Activated CD4-positive, alpha-beta T cell treated with anti-CD3 and anti-CD28 coated beads, Interleukin-2, amount 50 U/mL, for 16 hours (primary cell): ENCODE measurements around the gene PSMD10.

Experiments used
- DNase-seq: peaks from one replicate; pipeline ENCODE4 v3.0.0-alpha.2; 2020

The PSMD10 gene

GRCh38 chrX:108091264-108091877, at the start of gene PSMD10, which contains the start of gene ATG4A:
Gene PSMD10 (minus strand): TSS chrX:108091542. CDS start chrX:108091520, 22 bp downstream.
Gene ATG4A (plus strand): TSS chrX:108091778. CDS start chrX:108091827, 49 bp downstream.
- DNase-seq: peak; percentile 93

DNA sequence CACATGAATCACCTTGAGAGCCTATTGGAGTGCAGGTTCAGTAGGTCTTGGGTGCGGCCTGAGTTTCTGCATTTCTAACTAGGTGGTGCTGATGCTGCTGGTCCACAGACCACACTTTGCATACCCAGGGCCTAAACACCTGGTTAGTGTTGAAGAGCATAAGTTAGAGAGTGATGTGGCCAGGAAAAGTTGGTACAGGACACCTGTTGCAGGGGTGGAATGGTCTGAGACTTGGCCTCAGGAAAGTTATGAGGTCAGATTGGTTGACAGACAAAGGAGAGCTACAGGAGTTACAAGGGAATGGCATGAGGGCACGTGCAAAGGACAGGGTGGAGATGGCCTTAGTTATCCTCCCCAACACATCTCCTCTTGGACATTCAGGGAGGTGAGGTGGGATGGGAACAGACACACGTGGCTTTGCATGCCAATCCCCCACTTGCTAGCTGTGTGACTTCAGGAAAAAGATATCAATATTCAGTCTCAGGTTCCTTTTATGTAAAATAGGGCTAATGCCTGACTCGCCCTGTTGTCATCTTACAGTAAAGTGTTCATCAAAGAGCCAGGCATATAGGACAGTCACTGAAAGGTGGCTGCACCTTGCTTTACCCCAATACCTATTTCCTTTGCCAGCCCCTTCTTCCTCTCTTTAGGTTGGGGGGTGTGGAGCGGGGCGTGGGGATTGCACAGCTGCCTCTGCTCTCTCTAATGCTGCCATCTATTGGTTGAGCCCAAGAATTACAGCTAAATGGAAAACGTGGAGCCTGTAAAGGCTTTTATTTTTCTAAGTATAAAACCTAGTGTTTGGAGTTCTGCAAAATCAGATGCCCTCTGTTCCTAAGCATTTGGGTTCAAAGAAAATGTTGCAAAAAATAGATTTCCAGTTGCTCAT, 47.7 kb upstream of the PSMD10 start:
- DNase-seq: peak; percentile 16

GRCh38 chrX:108134724-108135123, 43.4 kb upstream of the PSMD10 start:
- no peak for DNase-seq

- no peak for DNase-seq
Measured at GRCh38 chrX:108132876-108133275, 41.5 kb upstream of the PSMD10 start.

GRCh38 chrX:108132034-108132433, 40.7 kb upstream of the PSMD10 start:
- DNase-seq: no peak

DNA sequence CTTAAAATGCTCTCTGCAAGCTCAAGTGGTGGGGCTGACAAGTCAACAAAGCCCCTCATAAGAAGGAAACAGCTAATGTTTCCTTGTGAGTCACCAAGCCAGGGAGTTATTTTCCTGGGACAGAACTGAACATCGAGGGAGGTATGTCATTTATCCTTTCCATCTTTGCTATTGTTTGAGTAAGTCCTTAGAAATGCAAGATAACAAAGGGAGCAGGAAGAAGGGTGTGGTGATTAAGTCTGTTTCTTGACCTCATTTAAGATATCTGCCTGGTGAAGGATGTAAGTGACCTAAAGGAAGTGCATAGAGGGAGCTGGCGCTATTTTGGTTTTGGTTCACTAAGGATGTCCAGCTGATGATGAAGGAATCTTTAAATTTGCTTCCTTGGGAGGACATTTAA, 40.1 kb upstream of the PSMD10 start:
- DNase-seq: no peak

GRCh38 chrX:108130889-108131288, 39.5 kb upstream of the PSMD10 start:
- DNase-seq: no peak

DNA sequence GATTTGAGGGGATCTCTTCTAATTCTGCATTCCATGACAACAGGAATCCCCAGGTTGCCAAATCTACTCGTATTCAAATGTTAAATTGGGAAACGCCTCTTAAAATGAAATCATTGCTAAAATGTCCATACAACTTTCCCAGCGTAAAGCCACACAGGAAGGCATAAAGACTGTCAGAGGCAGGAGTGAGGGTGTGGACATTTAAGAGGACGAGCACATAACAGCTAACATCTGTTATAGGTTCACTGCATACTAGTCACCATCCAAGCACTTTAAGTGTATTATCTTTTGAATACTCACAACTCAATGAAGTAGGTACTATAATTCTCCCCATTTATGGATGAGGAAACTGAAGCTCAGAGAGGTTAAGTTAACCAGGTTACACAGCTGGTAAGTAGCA, 35.8 kb upstream of the PSMD10 start:
- DNase-seq: no peak

DNA sequence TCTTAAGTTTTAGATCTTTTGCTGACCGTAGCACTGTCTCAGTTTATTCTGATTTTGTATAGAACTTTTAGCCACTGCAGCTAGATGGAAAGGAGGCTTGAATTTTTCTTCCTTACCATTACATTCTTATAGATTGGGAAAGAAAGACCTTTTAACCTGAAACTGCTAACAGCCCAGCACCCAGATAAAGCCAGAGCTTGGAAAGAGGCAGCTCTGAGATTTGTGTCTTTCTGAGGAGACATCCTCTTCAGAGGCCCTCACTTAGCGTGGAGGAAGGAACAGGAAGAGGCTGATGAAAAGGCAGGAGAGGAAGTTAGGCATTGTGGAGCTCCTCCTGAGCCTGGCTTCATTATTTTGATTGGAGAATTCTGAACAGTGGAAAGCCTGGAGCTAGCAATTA, 35.3 kb upstream of the PSMD10 start:
- no peak for DNase-seq

GRCh38 chrX:108123591-108124366, 32.4 kb upstream of the PSMD10 start:
- no peak for DNase-seq

- no peak for DNase-seq
Measured at GRCh38 chrX:108122748-108123147, 31.4 kb upstream of the PSMD10 start.

GRCh38 chrX:108121291-108121690, 29.9 kb upstream of the PSMD10 start:
- DNase-seq: no peak

GRCh38 chrX:108117988-108118387, 26.6 kb upstream of the PSMD10 start:
- DNase-seq: no peak

DNA sequence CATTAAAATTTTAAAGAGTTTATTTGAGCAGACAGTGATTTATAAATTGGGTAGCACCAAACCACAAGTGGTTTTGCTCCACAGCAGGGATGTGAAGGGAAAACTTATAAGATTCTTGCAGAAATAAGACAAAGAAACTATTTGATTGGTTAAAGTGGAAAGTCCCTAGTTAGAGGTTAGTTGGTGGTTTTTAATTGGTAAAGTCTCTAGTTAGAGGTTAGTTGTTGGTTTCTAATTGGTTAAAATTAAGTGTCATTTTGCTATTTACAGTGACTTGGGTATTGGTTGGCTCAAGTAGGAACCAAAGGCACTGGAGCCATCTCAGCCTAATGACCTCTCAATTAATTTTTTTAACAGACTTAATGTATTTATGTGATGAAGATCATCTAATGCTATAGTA, 23.2 kb upstream of the PSMD10 start:
- DNase-seq: no peak

DNA sequence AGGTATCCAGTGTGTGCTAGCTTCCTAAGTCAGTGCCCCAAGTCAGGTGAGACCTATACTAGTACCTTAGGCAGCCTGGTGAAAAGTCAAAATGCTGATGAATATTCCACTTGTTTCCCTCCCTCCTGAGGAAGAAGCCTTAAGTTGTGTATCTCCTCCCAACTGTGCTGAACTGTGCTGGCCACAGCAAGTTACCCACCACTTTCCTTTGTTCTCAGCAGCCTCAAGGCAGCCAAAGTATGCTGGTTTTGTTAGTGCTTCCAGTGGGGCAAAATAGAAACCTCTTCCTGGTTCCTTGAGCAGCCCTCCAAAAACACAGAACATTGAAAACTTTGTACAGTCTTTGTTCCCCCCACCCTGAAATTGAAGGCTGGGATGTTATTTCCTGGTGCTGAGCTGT, 14.1 kb upstream of the PSMD10 start:
- DNase-seq: no peak

DNA sequence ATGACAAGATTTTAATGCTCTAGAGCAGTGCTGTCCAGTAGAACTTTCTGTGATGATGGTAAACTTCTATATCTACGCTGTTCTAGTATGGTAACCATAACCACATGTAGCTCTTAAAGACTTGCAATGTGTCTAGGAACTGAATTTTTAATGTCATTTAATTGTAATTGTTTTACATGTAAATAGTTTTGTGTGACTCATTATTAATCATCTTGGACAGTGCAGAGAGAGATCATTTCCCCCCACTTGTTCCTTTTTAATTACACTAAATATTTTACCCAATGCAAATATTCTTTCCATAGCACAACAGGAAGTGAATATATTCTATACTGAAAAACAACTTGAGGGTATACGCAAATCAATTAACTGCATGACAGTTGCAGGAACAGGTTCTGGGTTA, 6.0 kb upstream of the PSMD10 start:
- DNase-seq: no peak

- DNase-seq: no peak
Measured at GRCh38 chrX:108091878-108092291, 543 bp upstream of the PSMD10 start.

DNA sequence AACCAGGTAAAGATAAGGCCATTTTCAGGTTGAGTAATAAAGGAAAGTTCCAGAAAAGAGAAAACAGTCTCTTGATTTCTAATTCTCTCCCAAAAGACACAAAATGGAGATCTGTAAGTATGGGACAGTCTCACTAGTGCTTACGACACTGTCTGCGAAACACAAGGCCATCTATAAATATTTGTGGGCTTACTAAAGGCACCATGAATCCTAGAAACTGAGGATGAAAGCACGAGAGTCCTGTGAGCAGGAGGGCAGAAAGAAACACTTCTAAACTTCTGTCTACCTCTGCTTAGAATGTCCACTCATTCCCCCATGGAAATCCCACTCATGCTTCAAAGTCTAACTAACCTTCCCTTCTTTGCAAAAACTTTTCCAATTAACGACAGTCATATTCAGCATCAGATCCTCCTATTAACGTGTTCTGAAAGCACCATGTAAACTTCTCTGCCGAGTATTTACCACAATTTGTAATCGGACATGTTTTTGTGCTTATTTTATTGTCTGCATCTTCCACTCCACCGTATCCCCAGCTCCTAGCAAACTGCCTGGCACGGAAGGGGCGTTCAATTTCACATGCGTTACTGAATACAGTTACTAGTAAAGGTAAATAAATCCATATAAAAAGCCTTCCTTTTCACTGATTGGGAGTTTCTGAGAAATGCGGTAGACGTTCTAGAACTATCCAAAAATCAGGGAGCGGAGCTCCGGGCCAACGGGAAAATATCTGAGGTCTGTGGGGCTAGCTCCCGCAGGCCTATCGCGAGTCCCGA, 665 bp downstream of the PSMD10 start:
- peak; percentile 1 for DNase-seq

- no peak for DNase-seq
Measured at GRCh38 chrX:108088511-108088910, 2.8 kb downstream of the PSMD10 start.

GRCh38 chrX:108087792-108088191, 3.5 kb downstream of the PSMD10 start:
- no peak for DNase-seq

GRCh38 chrX:108081110-108081509, 10.2 kb downstream of the PSMD10 start:
- no peak for DNase-seq

DNA sequence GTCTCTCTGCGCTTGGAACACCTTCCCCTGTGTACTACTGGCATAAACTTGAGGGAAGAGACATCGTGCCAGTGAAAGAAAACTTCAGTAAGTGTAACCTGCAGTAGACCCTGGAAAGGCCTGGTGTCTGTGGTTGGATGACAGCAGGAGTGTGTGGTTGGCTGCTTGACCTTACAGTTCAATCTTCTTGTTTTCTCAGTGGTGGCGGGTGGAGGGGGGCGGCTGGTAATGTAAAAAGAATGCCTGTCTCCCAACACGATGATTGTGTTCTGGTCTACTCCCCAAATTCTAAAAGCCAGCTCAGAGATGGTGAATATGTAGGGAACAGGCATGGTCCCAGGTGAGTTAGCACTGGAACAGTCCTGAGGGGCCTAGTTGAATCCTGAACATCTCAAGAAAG, 18.6 kb downstream of the PSMD10 start:
- DNase-seq: no peak

DNA sequence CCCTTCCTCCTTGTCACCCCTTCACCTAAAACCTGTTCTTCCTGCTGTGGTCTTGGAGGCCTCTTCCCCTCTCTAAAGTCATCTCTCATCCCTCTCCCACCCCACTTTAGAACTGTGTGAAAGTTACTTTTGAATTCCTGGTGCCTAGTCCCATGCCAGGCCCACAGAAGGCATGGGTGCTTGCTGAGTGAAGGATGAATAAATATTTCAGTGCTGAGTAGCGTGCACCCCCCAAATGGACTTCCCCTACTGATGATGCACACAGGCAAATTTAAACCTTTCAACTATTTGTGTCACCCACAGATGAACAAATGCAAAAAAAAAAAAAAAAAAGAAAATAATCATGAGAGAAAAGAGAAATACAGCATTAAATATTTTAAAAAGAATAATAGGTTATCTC, 19.8 kb downstream of the PSMD10 start:
- DNase-seq: no peak
